Tongue (tissue), 2 donors: ENCODE data around the gene ORC3. TPM values are rescaled to one million over a fixed set of nuclear protein-coding genes. Genes with fewer than 3 reads are reported as not detected.
"Not testable (repeated sequence)": the region's sequence is repeated elsewhere in the genome, so short reads cannot be mapped to it uniquely, and the experiment has no call there.

Experiments used
- DNase-seq: peaks from one replicate; pipeline ENCODE4 v3.0.0-alpha.2; 2015
- total RNA-seq: library from RNA; depleted of rRNA; stranded (reverse); fragments of >200 nt; gene quantifications from one replicate; pipeline ENCODE4 v1.2.3, GENCODE V29; 2014

ORC3 gene
- total RNA-seq, 1 donor from 2014 or later: 27.6 TPM

- peak; percentile 87 for DNase-seq
Observed at GRCh38 chr6:87697581-87698546, 107.9 kb downstream of the ORC3 start.

- no peak for DNase-seq
Observed at GRCh38 chr6:87698547-87699006, 108.6 kb downstream of the ORC3 start.

- DNase-seq: peak; percentile 7
Observed at GRCh38 chr6:87699576-87699975, 109.6 kb downstream of the ORC3 start.

GRCh38 chr6:87700397-87701343, 110.7 kb downstream of the ORC3 start:
- peak; percentile 86 for DNase-seq

GRCh38 chr6:87701344-87701675, 111.4 kb downstream of the ORC3 start:
- DNase-seq: no peak

- peak; percentile 100 for DNase-seq
Observed at GRCh38 chr6:87701676-87702588, 112.0 kb downstream of the ORC3 start, which contains the start of gene AKIRIN2. Gene AKIRIN2 (minus strand): TSS chr6:87702233. CDS start chr6:87701684, 549 bp downstream.

GRCh38 chr6:87702589-87702945, 112.6 kb downstream of the ORC3 start:
- DNase-seq: no peak

- DNase-seq: not testable (repeated sequence)
Observed at GRCh38 chr6:87703039-87703438, 113.1 kb downstream of the ORC3 start.

- no peak for DNase-seq
Observed at GRCh38 chr6:87705070-87705691, 115.2 kb downstream of the ORC3 start.

- DNase-seq: no peak
Observed at GRCh38 chr6:87706187-87706966, 116.4 kb downstream of the ORC3 start.

- DNase-seq: not testable (repeated sequence)
Observed at GRCh38 chr6:87708581-87709427, 118.9 kb downstream of the ORC3 start.

- no peak for DNase-seq
Observed at GRCh38 chr6:87710090-87710489, 120.2 kb downstream of the ORC3 start.

- not testable (repeated sequence) for DNase-seq
Observed at GRCh38 chr6:87712713-87713112, 122.8 kb downstream of the ORC3 start.

- no peak for DNase-seq
Observed at GRCh38 chr6:87714093-87714842, 124.3 kb downstream of the ORC3 start.
